Urothelium cell line (cell line): ENCODE results near the gene PRKCE.
"Not testable (repeated sequence)": the region's sequence is repeated elsewhere in the genome, so short reads cannot be mapped to it uniquely, and the experiment has no call there.

ENCODE experiments used
- DNase-seq: peaks from one replicate; pipeline ENCODE4 v3.0.0; 2011; ENCODE audit warnings: low spot score, mixed read lengths
- FAIRE-seq: peaks from 2 replicates; lab custom pipeline; 2011; peaks lifted over from hg19 to GRCh38; lab: Jason Lieb, UNC

PRKCE gene

DNA sequence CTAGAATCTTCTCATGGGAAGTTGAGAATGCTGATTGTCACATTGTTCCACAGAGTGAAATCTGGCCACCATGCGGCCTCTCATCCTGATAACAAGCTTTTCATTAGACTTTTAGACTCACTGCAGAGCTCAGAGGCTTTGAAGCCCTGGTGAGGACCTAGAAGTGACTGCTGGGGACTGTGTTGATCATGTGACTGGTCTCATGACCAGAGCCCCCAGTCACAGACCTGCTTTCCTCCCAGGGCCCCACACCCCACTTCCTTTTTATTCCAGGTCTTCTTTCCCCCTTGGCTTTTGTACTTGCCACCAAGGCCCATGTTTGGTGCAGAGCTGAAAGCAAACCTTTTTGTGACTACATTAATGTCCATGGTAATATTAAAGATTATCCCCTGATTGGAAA is 45.2 kb downstream of the PRKCE start:
- FAIRE-seq: no peak
- no peak for DNase-seq

DNA sequence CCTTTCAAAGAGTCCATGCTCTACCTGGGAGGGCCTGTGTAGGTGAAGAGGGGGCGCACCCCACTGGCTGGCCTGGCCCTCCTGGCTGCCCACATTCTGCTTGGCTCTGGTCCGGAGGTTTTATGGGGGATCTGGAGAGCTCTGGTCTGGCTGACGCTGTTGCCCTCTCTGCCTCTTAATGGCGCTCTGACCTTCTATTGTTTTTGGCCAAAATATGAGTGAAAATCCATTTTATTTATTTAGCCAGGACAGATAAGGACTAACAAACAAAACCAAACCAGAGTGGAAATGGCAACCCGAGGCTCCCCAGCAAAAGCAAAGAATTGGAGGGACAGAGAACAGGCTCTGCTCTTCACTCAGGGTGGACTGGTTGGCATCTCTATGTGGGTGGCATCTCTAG is 45.7 kb downstream of the PRKCE start:
- FAIRE-seq (no peak), DNase-seq (no peak)

DNA sequence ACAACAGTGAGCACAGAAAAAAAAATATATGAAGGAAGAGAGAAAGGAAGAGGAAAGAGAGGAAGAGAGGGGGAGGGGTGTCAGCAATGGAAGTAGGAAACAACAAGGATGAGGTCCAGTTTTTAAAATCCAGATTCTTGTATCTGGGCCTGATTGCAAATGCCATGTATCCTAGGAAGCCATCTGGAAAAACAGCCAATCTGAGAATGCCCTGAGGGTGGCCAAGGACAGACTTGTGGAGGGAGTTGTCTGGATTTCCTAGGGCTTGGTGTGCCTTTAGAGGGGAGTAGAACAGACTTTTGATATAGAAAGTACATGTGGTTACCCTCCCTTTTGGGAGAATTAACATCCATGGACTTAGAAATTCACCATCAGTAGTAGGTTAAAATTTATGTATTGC is 47.1 kb downstream of the PRKCE start:
- DNase-seq (no peak), FAIRE-seq (no peak)

DNA sequence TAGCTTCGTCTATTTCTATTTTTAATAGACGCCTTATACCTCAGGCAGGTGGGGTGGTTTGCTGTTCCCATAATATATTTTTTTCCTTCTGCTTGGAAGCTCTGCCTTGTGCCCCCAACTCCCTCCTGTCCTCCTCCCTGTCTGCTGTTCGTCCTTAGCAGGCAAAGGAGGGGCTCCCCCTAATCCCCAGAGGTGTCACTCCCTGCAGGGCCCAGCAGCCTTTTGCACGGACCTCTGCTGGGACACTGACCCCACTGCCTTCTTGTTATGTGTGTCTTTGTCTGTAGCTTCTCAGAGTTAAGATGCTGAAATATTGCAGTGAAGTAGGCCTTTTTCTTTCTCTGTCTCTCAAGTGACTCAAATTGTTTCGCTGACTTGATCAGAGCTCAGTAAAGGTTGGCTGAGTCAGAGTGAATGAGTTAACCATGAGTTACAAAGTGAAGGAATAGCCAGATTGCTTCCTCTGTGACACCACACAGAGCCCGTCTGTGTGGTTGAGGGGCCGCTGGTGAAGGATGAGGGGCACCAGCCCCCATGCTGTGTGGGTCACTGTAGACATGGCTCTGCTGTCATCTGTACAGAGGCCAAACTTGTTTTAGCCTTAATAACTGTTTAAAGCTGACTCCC is 47.7 kb downstream of the PRKCE start:
- DNase-seq (no peak), FAIRE-seq (no peak)

DNA sequence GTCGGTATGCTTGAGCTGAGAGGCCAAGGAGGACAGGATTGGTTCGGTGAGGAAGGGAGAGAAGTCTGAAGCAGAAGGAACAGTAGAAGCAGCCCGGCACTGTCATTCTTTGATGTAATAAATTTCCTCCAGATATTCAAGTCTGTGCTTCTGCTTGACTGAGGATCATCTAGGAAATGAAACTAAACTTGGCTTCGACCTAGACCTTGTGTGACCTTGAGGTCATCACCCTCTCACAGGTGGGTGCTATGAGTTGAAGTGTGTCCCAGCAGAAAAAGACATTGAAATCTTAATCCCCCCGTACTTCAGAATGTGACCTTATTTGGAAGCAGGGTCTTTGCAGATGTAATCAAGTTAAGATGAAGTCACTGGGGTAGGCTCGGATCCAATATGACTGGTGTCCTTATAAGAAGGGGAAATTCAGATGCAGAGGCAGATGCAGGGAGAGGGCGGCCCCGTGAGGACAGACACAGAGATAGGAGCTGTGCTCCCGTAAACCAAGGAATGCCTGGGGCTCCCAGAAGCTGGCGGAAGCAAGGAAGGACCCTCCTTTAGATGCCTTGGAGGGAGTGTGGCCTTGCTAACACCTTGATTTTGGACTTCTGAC is 49.0 kb downstream of the PRKCE start:
- DNase-seq: no peak

DNA sequence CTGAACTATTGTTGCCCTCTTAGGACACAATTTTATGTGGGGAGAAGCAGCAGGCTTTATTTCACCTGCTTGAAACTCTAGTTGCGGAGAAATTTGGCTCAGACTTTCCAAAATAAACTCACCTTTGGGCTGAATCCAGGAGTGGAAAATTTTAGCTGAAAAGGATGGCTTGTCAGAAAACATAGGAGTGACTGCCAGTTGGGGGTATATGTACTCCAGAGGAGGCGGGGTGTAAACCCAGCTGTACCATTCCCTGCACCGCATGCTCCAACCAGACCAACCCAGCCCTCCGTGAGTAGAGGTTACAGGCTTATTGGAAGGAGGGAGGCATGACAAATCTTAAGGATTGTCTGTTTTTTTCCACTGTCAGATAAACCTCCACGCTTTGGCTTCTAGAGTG is 53.8 kb downstream of the PRKCE start:
- no peak for DNase-seq
- FAIRE-seq: no peak

More for the DNA sequence above, 49.0 kb downstream of the PRKCE start:
- no peak for FAIRE-seq

DNA sequence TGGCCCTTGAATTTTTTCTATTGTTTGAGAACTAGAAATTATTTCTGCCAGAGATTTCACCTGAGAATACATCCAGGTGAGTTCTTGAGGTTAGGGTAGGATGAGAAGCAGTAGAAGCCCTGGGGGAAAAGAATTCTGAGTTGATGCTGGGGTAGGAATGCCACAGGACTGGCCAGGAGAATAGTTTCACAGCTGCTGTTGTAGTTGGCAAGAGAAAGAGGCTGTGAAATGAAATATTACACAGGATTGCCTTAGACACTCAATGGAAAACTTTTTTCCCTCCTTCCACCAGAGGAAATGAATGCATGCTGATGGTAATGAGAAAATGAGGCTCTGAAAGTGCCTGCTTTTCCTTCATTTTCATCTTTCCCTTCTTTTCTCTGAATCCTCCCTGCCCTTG is 54.6 kb downstream of the PRKCE start:
- DNase-seq (no peak), FAIRE-seq (no peak)

DNA sequence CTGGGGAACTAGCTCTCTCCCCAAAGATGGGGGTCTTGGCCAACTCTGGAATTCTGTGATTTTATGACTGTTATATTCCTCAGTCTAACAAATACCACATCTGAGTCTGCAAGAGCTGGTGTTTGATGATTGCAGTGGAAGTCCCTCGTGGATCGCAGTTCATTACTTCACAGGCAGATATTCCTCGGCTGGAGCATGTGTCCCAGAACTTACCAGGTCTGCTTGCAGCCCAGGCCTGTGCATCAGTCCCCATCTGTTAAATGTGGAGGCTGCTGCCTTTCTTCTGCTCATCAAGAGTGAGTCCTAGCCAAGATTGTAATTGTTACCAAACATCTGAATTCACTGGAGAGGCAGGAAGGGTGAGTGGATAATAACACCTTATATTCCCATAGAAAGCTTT is 55.5 kb downstream of the PRKCE start:
- no peak for FAIRE-seq

DNA sequence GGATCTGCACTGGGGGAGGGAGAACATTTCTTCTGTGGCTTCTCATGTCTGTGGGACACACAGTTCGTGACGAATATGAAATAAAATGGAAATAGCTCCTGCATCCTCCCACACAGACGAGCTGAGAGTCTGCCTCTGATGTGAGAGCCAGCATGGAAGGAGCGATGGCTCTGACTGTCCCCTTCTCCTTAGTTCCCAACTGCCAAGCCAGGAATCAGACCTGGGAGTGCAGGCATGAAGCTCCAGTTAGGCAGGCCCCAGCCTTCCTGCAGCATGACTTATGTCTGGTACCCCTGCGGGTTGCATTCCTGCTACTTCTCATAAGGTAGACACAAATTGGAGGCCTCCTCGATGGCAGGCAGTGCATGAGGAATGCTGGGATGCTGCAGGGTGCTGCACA is 56.2 kb downstream of the PRKCE start:
- no peak for DNase-seq
- FAIRE-seq: no peak

More for the DNA sequence above, 55.5 kb downstream of the PRKCE start:
- DNase-seq: no peak

DNA sequence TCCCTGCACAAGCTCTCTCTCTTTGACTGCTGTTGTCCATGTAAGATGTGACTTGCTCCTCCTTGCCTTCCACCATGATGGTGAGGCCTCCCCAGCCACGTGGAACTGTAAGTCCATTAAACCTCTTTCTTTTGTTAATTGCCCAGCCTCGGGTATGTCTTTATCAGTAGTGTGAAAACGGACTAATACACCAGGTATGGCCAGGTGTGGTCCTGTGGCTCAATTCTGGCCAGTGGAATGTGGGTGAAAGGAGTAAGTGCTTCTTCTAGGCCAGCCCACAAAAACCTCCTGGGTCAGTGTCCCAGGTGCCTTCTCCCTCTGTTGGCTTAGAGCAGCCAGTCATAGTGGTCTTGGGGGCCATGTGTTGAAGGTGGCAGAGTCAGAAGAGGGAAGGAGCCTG is 57.0 kb downstream of the PRKCE start:
- DNase-seq (no peak), FAIRE-seq (no peak)

DNA sequence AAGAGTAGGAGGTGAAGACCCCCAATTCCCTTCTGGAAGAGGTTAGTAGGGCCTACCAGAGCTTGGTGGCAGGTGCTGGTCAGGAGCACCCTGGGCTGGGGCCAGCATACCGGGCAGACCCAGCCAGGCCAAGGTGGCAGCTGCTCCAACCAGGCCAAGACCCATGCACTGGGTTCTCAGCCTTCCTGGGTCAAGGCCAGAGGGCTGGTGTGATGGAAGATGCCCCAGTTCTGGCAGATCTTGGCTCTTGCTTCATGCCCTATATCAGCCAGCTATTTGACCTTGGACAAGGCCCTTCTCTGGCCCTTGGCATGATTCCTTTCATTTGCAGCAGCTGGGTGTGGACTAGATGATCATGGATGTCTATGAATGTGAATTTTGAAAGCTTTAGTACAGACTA is 57.7 kb downstream of the PRKCE start:
- DNase-seq (no peak), FAIRE-seq (no peak)

DNA sequence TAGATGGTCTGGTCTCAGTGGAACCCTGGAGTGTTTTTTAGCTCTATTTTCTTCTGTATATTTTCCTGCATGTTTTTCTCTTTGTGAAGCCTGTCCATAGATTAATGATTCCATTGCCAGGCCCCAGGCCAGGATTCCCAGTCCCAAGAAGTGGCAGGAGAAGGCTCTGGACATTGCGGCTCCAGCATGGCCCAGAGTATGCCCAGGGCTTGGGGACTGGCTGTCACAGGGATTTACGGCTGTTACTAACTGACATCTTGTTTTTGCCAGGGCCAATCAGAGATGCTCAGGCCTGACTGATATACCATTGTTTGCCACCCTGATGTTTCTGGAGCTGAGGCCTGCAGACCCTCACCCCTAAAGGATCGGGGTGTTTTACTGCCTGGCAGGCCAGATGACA is 59.0 kb downstream of the PRKCE start:
- DNase-seq (no peak), FAIRE-seq (no peak)

DNA sequence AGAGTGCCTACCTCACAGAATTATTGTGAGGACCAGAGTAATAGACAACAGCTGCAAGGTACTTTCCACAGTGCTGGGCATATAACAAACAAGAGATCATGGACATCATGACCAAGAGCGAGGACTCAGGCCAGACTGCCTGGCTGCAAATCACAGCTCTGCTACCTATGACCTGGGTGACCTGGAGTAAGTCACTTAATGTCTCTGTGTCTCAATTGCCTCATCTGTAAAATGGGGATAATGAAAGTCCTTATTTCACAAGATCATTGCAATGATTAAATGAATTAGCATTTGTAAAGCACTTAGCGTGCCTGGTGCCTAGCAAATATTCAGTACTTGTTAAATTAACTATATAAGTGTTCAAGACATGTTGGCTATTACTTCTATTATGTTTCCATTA is 59.7 kb downstream of the PRKCE start:
- FAIRE-seq (no peak), DNase-seq (no peak)

DNA sequence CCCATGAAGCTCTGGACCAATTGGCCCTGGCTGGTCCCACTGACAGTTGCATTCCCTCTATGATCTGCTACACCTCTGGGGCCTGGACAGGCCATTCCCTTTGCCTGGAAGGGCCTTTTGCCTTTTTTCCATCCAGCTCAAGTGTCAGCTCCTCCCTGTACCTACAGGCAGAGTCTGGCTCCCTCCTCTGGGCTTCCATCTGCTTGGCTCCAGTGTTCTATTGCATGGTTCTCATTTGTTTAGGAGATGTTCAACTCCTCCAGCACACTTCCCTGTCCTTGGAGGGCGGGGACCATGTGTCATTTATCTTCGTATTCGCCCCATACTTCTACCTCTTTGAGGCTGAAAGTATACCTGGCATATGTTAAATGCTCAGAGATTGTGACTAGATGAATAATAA is 61.1 kb downstream of the PRKCE start:
- FAIRE-seq (no peak), DNase-seq (no peak)

DNA sequence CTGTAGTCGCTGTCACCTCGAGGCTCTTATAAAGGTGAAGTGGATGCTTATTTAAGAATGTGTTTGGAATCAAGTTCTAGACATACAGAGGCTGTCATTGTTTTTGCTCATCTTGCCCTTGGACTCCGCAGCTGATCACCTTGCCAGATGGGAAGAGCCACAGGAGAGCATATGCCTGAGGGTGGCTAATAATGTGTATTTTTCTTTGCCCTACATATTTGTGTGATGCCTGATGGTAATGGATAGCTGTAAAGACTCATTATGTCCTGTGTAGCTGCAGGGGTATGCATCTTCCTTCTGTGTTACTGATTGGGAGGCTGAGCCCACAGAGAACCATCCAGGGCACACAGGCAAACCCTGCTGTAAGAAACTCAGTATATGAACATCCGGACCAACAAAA is 61.7 kb downstream of the PRKCE start:
- FAIRE-seq (no peak), DNase-seq (no peak)

DNA sequence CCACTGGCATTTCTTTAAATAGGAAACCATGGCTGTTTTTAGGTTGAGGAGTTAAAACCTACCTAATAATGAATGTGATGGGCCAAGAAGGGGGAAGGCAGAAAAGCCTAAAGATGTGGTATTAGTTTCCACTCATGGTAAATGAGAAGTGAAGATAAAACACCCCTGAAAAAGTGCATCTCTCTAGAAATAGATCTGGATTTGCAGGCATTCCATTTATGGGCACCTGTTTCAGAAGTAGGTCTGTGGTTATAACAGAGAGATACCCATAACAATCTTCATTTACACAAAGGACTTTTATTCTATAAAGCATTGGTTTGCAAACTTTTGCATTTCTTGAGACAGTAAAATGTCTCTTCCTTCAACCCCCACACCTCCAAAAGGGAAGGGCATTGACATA is 62.1 kb downstream of the PRKCE start:
- DNase-seq (no peak), FAIRE-seq (no peak)

DNA sequence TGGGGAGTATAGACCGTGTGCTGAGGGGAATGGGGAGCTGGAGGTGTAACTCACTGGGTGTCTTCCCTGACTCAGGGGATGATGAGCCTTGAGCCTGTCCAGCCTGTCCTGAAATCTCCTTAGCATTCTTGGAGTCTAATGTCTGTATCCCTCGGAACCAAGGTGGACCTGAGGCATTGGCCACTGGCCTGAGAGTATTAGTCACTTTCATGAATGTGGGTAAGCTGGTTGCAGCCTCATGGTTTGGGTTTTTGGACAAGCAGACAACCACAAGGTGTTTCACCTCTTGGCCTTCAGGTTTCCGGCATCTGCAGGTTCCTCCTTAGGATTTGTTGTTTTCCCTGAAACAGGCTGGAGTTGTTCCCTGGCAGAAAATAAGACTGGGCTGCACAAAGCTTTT is 63.2 kb downstream of the PRKCE start:
- DNase-seq: no peak
- FAIRE-seq: no peak

DNA sequence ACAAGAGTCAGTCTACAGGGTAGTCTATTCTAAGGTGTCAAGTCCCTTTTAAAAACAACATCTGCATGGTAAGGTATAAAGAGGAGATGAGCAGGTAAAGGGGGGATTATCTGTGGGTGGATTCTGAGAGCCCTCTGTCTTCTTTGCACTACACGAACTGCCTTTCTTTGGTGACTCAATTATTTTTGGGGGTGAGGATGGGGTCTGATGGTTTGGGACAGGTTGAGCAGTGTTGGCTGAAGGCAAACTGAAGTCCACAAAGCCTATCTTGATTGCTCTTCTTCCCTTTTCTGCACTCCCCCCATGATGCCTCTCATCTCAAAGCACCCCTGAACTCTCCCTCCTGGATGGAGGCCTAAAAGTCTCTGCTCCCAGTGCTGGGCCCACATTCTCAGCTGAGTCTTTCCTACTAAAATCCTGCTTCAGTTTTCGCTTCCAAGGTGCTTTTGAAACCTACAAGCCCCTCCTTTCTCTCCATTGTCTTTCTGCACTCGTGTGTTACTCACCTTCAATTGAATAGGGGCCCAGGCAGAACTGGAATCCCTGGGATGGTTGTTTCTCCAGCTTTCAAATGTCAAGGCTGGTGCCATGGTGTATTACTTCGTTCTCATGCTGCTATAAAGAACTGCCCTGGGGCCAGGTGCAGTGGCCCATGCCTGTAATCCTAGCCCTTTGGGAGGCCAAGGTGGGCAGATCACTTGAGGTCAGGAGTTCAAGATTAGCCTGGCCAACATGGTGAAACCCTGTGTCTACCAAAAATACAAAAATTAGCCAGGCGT is 64.3 kb downstream of the PRKCE start:
- FAIRE-seq: no peak
- DNase-seq: no peak

DNA sequence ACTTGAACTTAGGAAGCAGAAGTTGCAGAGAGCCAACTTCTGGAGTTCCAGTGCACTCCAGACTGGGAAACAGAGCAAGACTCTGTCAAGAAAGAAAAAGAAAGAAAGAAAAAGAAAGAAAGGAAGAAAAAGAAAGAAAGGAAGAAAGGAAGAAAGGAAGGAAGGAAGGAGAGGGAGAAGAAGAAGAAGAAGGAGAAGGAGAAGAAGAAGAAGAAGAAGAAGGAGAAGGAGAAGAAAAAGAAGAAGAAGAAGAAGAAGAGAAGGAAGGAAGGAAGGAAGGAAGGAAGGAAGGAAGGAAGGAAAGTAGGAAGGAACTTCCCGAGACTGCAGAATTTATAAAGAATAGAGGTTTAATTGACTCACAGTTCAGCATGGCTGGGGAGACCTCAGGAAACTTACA is 65.0 kb downstream of the PRKCE start:
- FAIRE-seq, DNase-seq: not testable (repeated sequence)

DNA sequence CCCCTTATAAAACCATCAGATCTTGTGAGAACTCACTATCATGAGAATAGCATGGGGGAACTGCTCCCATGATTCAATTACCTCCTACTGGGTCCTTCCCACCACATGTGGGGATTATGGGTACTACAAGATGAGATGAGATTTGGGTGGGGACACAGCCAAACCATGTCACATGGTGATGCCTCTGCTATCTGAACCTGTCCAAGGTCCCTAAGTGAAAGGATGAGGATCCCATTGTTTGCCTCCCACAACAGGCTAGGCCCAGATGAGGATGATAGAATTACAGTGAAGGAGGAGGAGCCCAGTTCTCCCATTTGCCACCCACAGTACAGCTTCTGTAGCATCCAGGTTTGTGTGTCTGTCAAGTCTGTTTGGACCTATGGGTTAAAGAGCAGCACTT is 65.4 kb downstream of the PRKCE start:
- DNase-seq (no peak), FAIRE-seq (no peak)

DNA sequence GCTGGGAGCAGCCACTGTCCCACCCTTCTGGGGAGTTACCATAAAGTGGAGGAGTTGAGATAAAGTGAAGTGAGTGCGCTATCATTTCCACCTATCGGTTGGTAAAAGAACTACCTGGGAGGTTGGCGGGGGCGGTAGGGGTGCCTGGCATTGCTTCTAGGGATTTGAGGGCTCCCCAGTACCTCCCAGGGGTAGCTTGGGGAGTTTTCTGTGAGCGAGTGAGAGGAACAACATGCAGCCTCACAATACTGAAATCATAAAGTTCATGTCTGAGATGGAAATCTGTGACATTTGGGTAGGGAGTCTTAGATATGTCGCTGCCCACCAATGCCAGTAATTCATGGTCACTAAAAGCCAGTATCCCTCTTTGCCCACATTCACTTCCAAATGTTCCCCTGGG is 68.7 kb downstream of the PRKCE start:
- no peak for DNase-seq
- FAIRE-seq: no peak

DNA sequence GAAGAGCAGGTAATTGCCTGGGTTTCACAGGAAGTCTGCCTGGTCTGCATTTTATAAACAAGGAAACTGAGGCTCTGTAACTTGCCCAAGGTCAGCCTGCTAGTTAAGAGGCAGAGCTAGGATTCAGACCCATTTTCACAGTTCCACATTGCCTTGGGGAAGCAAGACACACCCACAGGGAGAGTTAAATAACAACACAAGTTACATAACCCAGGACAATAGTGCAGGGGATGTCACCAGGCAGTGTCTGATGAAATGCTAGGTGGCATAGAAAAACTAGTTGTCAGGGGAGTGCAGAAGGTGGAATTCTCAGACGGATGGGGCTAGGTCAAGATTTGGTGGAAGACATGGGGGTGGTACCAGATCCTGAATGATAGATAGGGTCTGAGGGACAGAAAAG is 69.7 kb downstream of the PRKCE start:
- DNase-seq (no peak), FAIRE-seq (no peak)
